Parathyroid adenoma (tissue), 2 donors: Measurements from ENCODE around the gene CHST11.

ENCODE experiments used
- H2AFZ ChIP-seq: fragments of 300-600 bp; sonication (generic); one replicate; pipeline ENCODE4 v1.7.0; 2017; ENCODE audit warnings: antibody characterized with exemption, mild to moderate bottlenecking
- H3K27ac ChIP-seq: fragments of 300-600 bp; sonication (generic); one replicate; pipeline ENCODE4 v1.7.0; 2017
- H3K27me3 ChIP-seq: fragments of 300-600 bp; sonication (generic); one replicate; pipeline ENCODE4 v1.7.0; 2017; ENCODE audit warnings: low read length; ENCODE audit not compliant: control insufficient read depth, insufficient read depth
- H3K36me3 ChIP-seq: fragments of 300-600 bp; sonication (generic); one replicate; pipeline ENCODE4 v1.7.0; 2017; ENCODE audit warnings: low read length; ENCODE audit not compliant: control insufficient read depth, insufficient read depth
- H3K4me1 ChIP-seq: fragments of 300-600 bp; sonication (generic); one replicate; pipeline ENCODE4 v1.7.0; 2017; ENCODE audit warnings: control low read depth
- H3K4me2 ChIP-seq: fragments of 300-600 bp; sonication (generic); one replicate; pipeline ENCODE4 v1.7.0; 2017; ENCODE audit warnings: low read length
- H3K4me3 ChIP-seq: fragments of 300-600 bp; sonication (generic); one replicate; pipeline ENCODE4 v1.7.0; 2017; ENCODE audit warnings: low read depth, low read length
- H3K79me2 ChIP-seq: fragments of 300-600 bp; sonication (generic); one replicate; pipeline ENCODE4 v1.7.0; 2017; ENCODE audit warnings: control low read depth
- H3K9ac ChIP-seq: fragments of 300-600 bp; sonication (generic); one replicate; pipeline ENCODE4 v1.7.0; 2017; ENCODE audit warnings: mild to moderate bottlenecking
- H3K9me3 ChIP-seq: fragments of 300-600 bp; sonication (generic); one replicate; pipeline ENCODE4 v1.7.0; 2017; ENCODE audit warnings: low read length; ENCODE audit not compliant: control insufficient read depth
- TF ChIP-seq, protein P1 (sequence below): fragments of 300-600 bp; sonication (generic); IDR thresholded peaks from one replicate; pipeline ENCODE4 v1.7.0; 2017; ENCODE audit warnings: antibody characterized with exemption, mild to moderate bottlenecking
- donor health status: primary hyperparathyroidism.

Gene CHST11

DNA sequence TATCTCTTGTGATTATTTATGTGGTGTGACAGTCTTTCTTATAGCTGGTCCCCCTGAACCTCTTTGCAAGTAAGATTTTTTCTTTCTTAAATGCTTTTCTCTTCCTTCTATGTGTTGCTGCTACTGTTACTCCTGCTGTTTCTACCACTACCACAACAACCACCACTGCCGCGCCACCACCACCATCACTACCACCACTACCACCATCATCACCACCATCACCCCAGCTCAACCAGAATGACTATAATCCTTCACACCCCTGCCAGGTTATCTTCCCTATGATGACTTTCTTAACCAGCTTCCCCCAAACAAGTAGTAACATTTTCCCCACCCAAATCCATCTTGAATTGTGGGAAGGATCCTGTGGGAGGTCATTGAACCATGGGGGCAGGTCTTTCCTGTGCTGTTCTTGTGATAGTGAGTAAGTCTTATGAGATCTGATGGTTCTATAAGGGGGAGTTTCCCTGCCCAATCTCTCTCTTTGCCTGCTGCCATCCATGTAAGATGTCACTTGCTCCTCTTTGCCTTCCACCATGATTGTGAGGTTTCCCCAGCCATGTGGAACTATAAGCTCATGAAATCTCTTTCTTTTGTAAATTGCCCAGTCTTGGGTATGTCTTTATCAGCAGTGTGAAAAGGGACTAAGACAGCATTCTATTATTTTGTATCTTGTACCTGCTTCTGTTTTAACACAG is 52.2 kb downstream of the CHST11 start:
- no peak overlapping the region for H3K4me3 ChIP-seq
- H3K36me3 ChIP-seq, result no peaks in the 10 kb centered on the region
- H3K4me2 ChIP-seq, result no peak overlapping the region
- TF ChIP-seq, protein P1, sequence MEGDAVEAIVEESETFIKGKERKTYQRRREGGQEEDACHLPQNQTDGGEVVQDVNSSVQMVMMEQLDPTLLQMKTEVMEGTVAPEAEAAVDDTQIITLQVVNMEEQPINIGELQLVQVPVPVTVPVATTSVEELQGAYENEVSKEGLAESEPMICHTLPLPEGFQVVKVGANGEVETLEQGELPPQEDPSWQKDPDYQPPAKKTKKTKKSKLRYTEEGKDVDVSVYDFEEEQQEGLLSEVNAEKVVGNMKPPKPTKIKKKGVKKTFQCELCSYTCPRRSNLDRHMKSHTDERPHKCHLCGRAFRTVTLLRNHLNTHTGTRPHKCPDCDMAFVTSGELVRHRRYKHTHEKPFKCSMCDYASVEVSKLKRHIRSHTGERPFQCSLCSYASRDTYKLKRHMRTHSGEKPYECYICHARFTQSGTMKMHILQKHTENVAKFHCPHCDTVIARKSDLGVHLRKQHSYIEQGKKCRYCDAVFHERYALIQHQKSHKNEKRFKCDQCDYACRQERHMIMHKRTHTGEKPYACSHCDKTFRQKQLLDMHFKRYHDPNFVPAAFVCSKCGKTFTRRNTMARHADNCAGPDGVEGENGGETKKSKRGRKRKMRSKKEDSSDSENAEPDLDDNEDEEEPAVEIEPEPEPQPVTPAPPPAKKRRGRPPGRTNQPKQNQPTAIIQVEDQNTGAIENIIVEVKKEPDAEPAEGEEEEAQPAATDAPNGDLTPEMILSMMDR, result no peak
- no peaks in the 10 kb centered on the region for H3K4me1 ChIP-seq
- no peaks in the 10 kb centered on the region for H3K9me3 ChIP-seq
- H3K27ac ChIP-seq, result no peak overlapping the region
- H3K79me2 ChIP-seq, result no peaks in the 10 kb centered on the region
- H2AFZ ChIP-seq, result no peak overlapping the region
- no peaks in the 10 kb centered on the region for H3K27me3 ChIP-seq
- no peak overlapping the region for H3K9ac ChIP-seq

DNA sequence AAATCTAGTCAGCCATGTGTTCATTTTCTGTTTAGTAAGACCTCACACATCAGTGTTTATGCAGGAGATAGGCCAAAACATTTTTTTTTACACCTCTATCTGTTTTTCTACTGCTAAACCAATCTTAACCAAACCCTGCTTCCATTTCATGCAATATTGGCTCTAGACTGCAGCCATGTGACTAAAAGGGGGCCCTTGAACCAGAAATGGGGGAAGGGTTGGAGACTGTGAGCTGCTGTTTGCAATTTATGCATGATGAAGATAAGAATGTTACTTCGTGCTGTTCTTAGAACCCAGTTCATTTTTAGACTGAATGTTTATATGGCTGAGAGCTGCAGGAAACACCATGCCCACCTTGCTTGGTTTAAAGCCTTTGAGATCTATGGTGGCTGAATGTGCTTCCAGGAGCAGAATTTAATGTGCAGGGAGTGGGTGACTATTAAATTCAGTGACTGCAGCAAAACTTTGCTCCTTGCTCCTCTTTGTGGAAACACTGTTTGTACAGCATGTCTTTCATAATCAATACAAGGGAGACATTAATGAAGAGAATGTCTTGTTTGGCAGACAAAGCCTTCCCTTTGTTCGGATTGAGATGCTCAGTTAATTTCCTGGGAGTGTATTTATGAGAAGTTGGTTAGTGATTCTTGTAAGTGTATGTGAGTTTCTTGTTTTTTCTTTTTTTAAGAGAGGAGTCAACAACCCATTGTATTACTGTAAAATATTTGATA is 53.6 kb downstream of the CHST11 start:
- TF ChIP-seq, protein P1, result no peak
- no peak overlapping the region for H3K4me3 ChIP-seq
- H2AFZ ChIP-seq, result no peak overlapping the region
- no peaks in the 10 kb centered on the region for H3K9me3 ChIP-seq
- H3K36me3 ChIP-seq, result no peaks in the 10 kb centered on the region
- no peaks in the 10 kb centered on the region for H3K4me1 ChIP-seq
- no peak overlapping the region for H3K4me2 ChIP-seq
- no peaks in the 10 kb centered on the region for H3K79me2 ChIP-seq
- H3K9ac ChIP-seq, result no peak overlapping the region
- no peaks in the 10 kb centered on the region for H3K27me3 ChIP-seq
- no peak overlapping the region for H3K27ac ChIP-seq

DNA sequence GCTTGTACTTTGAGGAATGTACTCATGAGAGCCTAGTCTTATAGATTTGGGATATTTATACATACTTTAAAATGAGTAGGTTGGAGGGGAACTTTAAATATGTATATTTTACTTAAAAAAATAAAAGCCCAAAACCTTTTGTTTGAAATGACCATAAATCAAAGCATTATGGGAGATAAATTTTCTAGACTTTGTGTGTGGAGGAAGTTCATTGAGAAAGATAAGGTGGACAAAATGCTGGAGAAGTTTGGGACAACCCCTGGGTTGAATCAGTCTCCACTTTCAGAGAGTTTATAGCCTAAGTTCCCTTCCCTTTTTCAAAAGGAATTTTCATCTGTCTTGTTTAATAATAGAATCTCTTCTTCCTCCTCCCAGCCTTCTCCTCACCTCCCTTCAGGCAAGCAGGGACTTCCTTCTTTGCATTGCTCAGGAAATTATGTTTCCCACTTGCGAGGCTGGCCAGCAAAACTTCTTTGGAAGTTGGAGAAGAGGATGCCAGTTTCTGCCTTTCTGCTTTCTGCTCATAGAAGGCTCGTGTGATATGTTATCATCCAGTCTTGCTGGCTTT is 54.2 kb downstream of the CHST11 start:
- Histone ChIP-seq H3K9me3 (no peaks in the 10 kb centered on the region), H3K27ac (no peak overlapping the region), H3K4me1 (no peaks in the 10 kb centered on the region), H3K9ac (no peak overlapping the region), H3K4me2 (no peak overlapping the region), H3K36me3 (no peaks in the 10 kb centered on the region), H3K79me2 (no peaks in the 10 kb centered on the region), H2AFZ (no peak overlapping the region), H3K27me3 (no peaks in the 10 kb centered on the region), H3K4me3 (no peak overlapping the region)
- TF ChIP-seq, protein P1, result no peak

DNA sequence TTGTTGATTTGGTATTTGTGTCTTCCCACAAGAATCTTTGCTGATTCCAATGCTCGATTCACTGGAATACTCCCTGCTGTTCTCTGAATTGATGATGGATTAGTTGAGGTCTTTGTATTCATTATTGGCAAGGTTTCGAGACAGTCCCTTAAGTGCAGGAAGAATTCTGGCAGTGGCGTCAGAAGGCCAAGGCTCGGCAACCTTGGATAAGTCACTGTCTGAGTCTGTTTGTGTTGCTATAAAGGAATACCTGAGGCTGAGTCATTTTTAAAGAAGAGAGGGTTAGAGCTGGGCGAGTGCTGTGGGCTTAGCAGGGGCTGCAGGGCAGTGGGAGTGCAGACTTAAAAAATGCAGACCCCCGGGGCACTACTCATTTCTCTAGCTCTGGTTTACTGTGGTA is 56.9 kb downstream of the CHST11 start:
- H3K9me3 ChIP-seq, result no peaks in the 10 kb centered on the region
- no peak overlapping the region for H3K4me3 ChIP-seq
- TF ChIP-seq, protein P1, result no peak
- no peak overlapping the region for H3K27ac ChIP-seq
- H3K4me1 ChIP-seq, result no peaks in the 10 kb centered on the region
- H3K36me3 ChIP-seq, result no peaks in the 10 kb centered on the region
- no peak overlapping the region for H2AFZ ChIP-seq
- no peak overlapping the region for H3K4me2 ChIP-seq
- no peak overlapping the region for H3K9ac ChIP-seq
- no peaks in the 10 kb centered on the region for H3K79me2 ChIP-seq
- no peaks in the 10 kb centered on the region for H3K27me3 ChIP-seq
